ENCODE data around the gene UBE3B.

GRCh38 chr12:109466821-109467220, 10.6 kb upstream of the UBE3B start:
- TF ChIP-seq CTCF (IDR thresholded peaks at IDR 0.05), result no peak
- TF ChIP-seq POLR2A (IDR thresholded peaks at IDR 0.05), result no peak
- no peak for TF ChIP-seq POLR2AphosphoS5 (IDR thresholded peaks at IDR 0.05)
- TF ChIP-seq EP300 (IDR thresholded peaks at IDR 0.05), result no peak

All from stomach (tissue), 4 donors.